Endothelial cell of umbilical vein (primary cell): ENCODE measurements around the gene HNRNPM.

Source experiments
- EZH2 ChIP-seq: IDR thresholded peaks from 2 replicates; pipeline ENCODE4 v1.6.1; 2012; ENCODE audit warnings: borderline replicate concordance, low read depth, mild to moderate bottlenecking, moderate library complexity, low read length, inconsistent platforms; ENCODE audit not compliant: severe bottlenecking
- POLR2AphosphoS5 ChIP-seq: IDR thresholded peaks from 2 replicates; pipeline ENCODE4 v1.6.1; 2012; ENCODE audit warnings: low read depth, mild to moderate bottlenecking, control low read depth, low read length, moderate library complexity; ENCODE audit not compliant: insufficient read depth
- TF ChIP-seq, protein P1 (sequence below), 2 donors: IDR thresholded peaks; 1 replicate in 1 of 2; 2 replicates in 1 of 2; pipeline ENCODE4 v1.5.1; 2011; ENCODE audit warnings: low read length in 2 of 2, mild to moderate bottlenecking in 2 of 2, moderate library complexity in 2 of 2, control low read depth in 1 of 2, inconsistent platforms in 1 of 2, low read depth in 1 of 2; ENCODE audit not compliant: insufficient read depth in 1 of 2; ENCODE audit errors: extremely low read depth in 1 of 2

DNA sequence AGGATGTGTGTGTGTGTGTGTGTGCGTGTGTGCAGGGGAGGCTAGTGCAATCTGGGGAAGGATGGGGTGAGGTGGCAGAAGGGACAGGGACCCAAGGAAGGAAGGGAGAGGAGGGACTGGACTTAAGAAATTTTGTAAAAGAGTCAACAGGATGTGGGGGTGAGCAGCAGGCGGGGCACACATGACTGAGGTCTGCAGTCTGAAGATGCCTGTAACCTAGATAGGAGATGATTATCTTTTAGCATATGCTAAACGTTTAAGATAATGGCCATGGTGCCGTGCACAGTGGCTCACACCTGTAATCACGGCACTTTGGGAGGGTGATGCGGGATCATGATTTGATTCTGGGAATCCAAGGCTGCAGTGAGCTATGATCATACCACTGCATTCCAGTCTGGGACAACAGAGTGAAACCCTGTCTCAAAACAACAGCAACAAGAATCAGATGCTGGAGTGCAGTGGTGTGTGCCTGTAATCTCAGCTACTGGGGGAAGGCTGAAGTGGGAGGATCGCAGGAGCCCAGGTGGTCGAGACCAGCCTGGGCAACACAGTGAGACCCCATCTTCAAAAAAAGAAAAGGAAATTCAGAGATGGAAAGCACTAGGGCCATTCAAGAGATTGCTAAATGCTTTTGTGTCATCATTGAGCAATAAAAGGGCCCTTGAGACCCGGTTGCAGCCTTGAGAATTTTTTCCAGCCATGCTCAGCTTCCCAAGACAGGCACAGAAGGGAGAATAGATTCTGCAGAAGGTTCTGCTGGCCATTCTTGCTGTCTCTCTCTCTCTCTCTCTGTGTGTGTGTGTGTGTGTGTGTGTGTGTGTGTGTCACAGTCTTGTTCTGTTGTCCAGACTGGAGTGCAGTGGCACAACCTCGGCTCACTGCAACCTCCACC is 73.0 kb downstream of the HNRNPM start:
- TF ChIP-seq EZH2 (no peak), POLR2AphosphoS5 (no peak)
- TF ChIP-seq, protein P1, sequence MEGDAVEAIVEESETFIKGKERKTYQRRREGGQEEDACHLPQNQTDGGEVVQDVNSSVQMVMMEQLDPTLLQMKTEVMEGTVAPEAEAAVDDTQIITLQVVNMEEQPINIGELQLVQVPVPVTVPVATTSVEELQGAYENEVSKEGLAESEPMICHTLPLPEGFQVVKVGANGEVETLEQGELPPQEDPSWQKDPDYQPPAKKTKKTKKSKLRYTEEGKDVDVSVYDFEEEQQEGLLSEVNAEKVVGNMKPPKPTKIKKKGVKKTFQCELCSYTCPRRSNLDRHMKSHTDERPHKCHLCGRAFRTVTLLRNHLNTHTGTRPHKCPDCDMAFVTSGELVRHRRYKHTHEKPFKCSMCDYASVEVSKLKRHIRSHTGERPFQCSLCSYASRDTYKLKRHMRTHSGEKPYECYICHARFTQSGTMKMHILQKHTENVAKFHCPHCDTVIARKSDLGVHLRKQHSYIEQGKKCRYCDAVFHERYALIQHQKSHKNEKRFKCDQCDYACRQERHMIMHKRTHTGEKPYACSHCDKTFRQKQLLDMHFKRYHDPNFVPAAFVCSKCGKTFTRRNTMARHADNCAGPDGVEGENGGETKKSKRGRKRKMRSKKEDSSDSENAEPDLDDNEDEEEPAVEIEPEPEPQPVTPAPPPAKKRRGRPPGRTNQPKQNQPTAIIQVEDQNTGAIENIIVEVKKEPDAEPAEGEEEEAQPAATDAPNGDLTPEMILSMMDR (IDR thresholded peaks at IDR 0.05; ENCODE audit: extremely low read depth in 1 of 2, insufficient read depth in 1 of 2, low read depth in 1 of 2, low read length in 2 of 2): no peak
